GM21717 (cell line): Measurements from ENCODE around the gene NUMB.

Experiments used
- ATAC-seq: cut with Tn5 transposase; IDR thresholded peaks from one replicate; pipeline ENCODE4 v1.9.1; 2021; ENCODE audit warnings: mild to moderate bottlenecking, moderate library complexity; ENCODE audit not compliant: unreplicated experiment

The NUMB gene

GRCh38 chr14:73458183-73458976 is at the start of gene NUMB:
NUMB (minus strand) TSS chr14:73458546; CDS start chr14:73355751, 102,795 bp downstream.
- ATAC-seq: peak; percentile 90

GRCh38 chr14:73503648-73504047 is 45.3 kb upstream of the NUMB start:
- ATAC-seq: no peak

GRCh38 chr14:73502017-73502619 is 43.8 kb upstream of the NUMB start:
- ATAC-seq: no peak

- ATAC-seq: no peak
Measured at GRCh38 chr14:73500360-73500759, 42.0 kb upstream of the NUMB start.

GRCh38 chr14:73494593-73494992 is 36.2 kb upstream of the NUMB start:
- no peak for ATAC-seq

GRCh38 chr14:73492670-73493069 is 34.3 kb upstream of the NUMB start:
- ATAC-seq: no peak

GRCh38 chr14:73492043-73492552 is 33.8 kb upstream of the NUMB start:
- no peak for ATAC-seq

GRCh38 chr14:73491256-73492042 is 33.1 kb upstream of the NUMB start:
- ATAC-seq: peak; percentile 68

- no peak for ATAC-seq
Measured at GRCh38 chr14:73489481-73490175, 31.3 kb upstream of the NUMB start.

- ATAC-seq: no peak
Measured at GRCh38 chr14:73478684-73479083, 20.3 kb upstream of the NUMB start.

- peak; percentile 47 for ATAC-seq
Measured at GRCh38 chr14:73477618-73478266, 19.4 kb upstream of the NUMB start.

- no peak for ATAC-seq
Measured at GRCh38 chr14:73476451-73476931, 18.1 kb upstream of the NUMB start.

- no peak for ATAC-seq
Measured at GRCh38 chr14:73474952-73475351, 16.6 kb upstream of the NUMB start.

- no peak for ATAC-seq
Measured at GRCh38 chr14:73472185-73473114, 14.1 kb upstream of the NUMB start.

- no peak for ATAC-seq
Measured at GRCh38 chr14:73471582-73472184, 13.3 kb upstream of the NUMB start.

GRCh38 chr14:73468828-73469375 is 10.6 kb upstream of the NUMB start:
- ATAC-seq: no peak

GRCh38 chr14:73467800-73468199 is 9.5 kb upstream of the NUMB start:
- no peak for ATAC-seq

GRCh38 chr14:73467377-73467776 is 9.0 kb upstream of the NUMB start:
- ATAC-seq: no peak
